Pons (tissue), 1 donor: ENCODE measurements around the gene SESN3.

Experiments used
- DNase-seq: peaks from one replicate; pipeline ENCODE4 v3.0.0-alpha.2; 2016; ENCODE audit warnings: low spot score

SESN3 gene

DNA sequence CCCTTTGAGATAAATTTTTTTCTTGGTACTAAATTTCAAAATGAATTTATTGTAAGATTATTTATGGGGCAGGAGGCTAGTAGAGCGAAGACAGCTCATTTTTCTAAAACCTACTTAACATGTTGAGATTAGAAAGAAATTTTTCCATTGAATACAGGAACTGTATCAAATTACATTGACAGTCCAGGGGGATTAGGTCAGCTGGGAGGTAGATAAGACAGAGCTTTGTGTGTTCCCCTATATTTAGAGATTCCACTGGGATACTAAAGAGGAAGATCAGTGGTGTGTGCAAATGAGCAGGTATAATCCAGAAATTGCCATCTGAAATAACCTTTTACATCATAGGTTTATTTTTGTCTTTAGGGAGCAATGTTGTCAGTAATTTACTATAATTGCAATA is 109.3 kb downstream of the SESN3 start:
- DNase-seq, result no peak

- no peak for DNase-seq
Measured at GRCh38 chr11:95119361-95120060, 111.5 kb downstream of the SESN3 start.

GRCh38 chr11:95115597-95115996 is 115.4 kb downstream of the SESN3 start:
- no peak for DNase-seq
